Fibroblast of peridontal ligament (primary cell): Measurements from ENCODE around the gene PNMA8B.
"Not testable (repeated sequence)": the region's sequence is repeated elsewhere in the genome, so short reads cannot be mapped to it uniquely, and the experiment has no call there.

Experiments
- DNase-seq: peaks from one replicate; pipeline ENCODE4 v3.0.0-alpha.2; 2010; ENCODE audit errors: extremely low read depth

PNMA8B gene

DNA sequence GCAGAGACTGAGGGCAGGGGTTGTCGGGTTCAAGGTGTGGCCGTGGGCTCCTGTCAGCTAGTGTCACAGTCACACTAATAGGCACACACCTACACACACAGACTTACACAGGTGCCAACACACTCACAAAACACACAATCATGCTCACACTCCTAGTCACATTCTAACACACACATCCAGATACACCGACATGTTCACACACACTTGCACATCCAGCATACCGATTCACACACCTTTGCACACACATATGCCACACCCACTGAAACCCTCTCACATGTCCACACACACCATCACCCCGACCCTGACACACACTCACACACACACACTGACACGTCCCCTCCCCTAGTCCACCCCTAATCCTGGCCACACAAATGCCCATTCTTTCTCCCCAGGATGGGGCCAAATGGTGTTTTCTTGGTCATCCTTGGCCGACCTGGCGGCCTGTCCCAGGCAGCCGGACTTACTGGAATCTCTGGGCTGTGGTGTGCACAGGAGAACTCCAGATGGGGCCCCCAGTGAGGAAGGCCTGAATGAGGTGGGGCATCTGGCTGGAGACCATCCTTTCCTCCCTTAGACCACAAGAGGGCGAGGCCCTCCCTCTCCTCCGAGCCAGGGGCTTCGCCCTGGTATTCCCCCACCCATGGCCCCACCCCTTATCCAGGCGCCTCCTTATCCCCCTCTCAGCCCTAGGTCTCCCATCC is 19.1 kb upstream of the PNMA8B start:
- DNase-seq = no peak

DNA sequence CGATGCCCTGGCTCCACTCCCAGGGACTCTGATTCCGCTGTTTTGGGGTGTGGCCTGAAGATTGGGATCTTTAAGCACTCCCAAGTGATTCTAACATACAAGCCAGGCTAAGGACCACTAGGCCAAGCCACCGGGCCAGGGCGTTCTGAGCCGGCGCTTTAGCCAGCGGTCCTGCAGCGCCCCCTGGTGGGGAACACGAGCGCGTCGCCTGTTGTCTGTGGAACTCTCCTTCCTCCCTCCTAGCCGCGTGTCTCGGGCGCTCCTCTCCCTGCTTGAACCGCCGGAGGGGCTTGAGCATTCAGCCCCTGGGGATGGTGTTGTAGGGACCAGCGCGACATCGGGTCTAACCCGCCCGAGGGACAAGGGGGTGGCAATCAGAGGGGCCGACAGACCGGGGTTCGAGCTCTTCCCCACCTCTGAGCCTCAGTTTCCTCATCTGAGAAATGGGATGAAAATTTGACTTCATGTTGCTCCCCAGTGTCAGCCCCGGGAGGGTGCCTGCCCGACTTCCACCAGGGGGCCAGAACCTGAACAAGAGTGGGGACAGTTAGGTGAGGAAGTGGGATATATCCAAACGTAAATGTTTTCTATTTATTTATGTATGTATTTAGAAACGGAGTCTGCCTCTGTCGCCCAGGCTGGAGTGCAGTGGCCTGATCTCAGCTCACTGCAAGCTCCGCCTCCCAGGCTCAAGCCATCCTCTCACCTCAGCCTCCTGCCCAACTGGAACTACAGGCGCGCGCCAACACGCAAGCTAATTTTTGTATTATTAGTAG is 18.0 kb upstream of the PNMA8B start:
- DNase-seq = peak; percentile 74

DNA sequence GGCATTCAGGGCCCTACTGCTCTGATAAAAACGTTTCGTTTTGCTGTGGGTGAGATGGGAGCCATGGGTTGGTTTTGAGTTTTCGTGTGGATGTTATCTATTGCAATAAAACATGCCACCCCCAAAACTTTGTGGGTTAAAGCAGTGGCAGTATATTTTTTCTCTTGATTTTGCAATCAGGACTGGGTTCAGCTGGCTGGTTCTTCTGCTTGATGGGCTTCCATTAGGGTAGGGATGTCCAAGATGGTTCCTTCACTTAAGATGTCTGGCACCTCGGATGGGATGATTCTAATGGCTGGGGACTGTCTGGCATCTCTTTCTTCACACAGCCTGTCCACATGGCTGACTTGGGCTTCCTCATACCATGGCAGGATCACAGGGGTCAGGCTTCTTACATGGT is 15.6 kb upstream of the PNMA8B start:
- DNase-seq = no peak

DNA sequence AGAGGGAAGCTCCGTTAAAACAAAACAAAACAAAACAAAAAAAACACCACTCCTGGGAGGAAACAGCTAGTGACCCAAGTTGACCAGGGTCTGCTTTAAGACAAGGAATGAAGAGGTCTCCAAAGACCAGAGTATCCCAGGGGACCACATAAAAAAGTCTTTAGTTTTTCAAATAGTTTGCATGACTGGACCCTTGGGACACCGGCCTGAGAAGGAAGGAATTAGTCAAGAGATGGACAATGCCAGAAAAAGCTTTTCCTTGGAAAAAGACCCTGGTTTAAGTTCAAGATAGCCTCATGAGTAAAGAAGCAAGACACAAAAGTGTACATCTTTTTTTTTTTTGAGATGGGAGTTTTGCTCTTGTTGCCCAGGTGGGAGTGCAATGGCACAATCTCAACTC is 12.5 kb upstream of the PNMA8B start:
- no peak for DNase-seq

DNA sequence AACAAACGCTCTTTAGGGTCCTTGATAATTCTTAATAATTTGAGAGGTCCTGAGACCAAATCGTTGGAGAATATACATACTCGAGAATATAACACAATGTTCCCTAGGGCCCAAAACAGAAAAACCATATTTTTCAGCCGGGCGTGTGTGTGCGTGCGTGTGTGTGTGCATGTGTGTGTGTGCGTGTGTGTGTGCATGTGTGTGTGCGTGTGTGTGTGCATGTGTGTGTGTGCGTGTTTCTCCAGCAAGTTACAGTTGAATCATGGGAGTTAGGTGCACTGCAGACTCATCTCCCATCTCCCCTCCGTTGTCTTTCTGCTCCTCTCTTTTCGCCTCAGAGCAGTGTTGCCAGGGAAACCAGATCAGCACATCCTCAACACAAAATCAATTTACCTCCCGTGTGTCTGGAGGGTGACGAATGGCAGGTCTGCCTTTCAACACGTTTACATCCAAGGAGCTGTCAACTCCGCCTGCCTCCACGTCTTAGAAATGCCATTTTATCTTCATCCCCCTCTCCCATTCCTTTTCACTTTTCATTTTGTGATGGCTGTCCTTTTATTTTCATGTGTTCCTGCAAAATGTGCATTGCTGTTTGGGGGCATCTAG is 8.3 kb upstream of the PNMA8B start:
- no peak for DNase-seq

DNA sequence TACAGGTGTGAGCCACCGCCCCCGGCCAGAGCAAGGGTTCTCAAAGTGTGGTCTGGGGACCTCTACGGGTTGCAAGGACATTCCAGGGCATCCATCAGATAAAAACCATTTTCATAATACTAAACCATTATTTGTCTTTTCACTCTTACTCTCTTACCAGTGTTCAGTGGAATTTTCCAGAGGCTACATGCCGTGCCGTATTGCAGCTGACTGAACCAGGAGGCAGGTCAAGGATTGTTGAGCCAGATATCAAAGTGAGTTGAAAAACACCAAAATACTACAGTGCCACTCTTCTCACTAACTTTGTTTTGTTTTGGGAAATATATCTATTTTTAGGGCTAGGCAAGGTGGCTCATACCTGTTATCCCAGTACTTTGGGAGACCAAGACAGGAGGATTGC is 7.2 kb upstream of the PNMA8B start:
- no peak for DNase-seq

DNA sequence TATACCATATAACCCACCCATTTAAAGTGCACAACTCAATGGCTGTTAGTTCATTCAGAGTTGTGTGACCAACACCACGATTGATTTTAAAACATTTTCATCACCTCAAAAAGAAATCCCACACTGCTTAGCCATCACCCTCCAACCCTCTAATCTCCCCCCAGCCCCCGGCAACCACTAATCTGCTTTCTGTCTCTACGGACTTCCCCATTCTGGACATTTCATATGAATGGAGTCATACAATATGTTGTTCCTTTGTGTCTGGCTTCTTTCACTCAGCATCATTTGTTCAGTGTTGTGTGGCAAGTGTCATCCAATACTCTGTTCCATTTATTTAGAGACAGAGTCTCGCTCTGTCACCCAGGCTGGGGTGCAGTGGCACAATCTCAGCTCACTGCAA is 4.0 kb upstream of the PNMA8B start:
- DNase-seq = no peak

DNA sequence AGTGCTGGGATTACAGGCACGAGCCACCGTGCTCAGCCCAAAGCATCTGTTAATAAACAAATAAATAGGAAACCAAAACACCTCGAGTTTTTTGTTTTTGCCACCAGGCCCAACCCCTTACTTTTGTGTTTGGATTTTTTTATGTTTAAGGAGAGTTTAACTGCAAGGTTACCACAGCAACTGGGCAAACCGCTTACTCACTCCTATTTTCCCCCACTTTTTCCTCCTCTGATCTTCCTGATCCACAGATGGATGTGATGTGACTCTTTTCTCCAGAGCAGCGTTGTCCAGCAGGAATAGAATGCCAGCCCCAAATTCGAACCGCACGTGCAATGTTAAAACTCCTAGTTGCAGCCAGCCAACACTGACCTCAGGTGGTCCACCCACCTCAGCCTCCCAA is 2.1 kb upstream of the PNMA8B start:
- peak; percentile 24 for DNase-seq

DNA sequence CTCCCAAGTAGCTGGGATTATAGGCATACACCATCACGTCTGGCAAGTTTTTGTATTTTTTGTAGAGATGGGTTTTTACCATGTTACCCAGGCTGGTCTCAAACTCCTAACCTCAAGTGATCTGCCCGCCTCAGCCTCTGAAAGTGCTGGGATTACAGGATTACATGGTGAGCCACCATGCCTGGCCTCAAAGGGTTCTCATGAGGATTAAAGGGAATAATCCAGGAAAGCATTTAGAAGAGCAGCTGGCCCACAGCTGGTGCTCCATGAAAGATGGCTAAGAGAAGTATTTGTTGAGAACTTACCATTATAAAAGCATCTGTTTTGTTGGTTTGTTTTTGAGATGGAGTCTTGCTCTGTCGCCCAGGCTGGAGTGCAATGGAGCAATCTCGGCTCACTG is 1.2 kb upstream of the PNMA8B start:
- DNase-seq = not testable (repeated sequence)

DNA sequence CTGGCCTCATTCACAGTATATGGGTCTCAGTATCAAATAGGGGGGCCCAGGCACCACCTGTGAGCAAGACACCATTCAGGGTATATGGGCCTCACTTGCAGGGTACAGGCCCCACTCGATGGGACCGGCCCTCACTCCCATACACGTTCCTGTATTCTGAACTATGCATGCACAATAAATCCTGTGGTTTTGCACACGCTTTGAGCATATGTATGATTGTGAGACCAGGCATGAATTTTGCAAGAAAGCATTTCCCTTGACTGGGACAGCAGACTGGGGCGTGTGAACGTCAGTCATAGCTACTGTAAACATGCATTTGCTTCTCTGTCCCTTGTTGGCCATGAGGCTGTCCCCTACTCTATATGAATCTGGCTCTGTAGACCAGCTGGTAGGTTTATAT is 637 bp upstream of the PNMA8B start:
- DNase-seq = no peak

DNA sequence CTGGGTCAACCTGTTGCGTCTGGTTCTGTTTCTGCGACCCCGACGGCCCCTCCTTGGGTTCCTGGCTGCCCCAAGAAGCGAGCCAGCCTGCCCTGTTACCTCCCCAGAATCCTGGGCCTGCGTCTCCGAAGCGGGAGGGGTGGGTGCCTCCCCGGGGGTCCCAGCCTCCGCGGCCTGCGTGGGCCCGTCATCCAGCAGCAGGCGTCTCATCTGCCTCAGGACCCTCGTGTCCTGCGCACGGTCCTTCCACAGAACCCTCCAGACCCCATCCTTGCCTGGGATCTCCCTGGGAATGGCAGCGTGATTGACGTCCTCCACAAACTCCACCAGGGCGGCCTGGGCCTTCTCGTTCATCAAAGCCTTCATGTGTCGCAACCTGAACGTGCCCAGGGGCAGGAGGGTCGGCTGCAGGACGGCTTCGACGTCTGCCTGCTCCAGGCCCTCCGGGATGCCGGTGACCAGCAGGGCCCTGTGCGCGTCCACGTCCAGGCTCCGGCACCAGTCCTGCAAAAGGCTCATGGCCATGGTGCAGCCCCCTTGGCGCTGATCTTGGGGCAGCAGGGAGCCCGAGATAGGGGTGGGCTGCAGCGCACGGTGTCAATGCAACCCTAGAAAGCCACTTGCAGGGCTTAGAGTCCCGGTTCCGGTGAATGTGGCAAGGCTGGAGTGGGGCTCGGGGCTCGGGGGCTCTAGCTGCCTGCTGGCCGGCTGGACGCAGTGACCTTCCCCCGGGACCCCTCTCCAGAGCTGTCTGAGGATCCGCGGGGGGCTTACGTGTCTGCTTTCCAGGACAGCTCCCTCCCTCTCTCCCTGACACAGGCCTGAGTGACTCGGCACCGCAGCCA is 504 bp downstream of the PNMA8B start:
- no peak for DNase-seq

DNA sequence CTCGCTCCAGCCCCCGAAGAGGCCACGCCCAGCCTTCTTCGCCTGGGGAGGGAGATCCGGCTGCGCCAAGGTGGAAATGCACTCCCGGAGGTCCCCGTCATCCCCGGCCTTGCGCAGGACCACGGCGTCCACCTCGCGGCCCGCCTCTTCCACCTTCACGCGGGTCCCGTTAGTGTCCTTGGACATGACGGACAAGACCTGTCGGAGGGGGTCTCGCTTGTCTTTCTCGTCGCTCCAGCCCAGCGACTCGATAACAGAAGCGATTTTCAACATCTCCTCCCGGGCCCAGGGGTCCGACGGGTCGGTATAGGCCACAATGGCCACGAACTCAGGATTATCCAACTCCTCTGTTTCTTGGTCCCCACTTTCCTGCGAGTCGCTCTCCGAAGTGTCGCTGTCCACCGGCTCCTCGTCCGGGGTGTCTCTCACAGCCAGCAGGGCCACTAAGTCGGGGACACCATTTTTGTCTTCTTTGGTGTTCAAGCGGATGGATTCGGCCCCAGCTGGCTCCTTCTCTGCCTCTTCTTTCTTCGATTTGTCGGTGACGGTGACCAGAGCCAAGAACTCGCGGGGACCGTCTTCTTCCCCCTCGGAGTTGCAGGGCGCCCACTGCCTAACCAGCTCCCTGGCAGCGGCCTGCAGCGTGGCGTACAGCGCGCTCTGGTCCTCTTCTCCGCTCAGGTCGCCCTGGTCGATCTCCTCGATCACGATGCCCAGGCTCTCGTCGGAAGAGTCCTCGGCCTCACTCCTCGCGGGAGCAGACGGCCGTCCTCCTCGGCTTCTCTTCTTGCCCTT is 1.3 kb downstream of the PNMA8B start:
- DNase-seq = no peak

DNA sequence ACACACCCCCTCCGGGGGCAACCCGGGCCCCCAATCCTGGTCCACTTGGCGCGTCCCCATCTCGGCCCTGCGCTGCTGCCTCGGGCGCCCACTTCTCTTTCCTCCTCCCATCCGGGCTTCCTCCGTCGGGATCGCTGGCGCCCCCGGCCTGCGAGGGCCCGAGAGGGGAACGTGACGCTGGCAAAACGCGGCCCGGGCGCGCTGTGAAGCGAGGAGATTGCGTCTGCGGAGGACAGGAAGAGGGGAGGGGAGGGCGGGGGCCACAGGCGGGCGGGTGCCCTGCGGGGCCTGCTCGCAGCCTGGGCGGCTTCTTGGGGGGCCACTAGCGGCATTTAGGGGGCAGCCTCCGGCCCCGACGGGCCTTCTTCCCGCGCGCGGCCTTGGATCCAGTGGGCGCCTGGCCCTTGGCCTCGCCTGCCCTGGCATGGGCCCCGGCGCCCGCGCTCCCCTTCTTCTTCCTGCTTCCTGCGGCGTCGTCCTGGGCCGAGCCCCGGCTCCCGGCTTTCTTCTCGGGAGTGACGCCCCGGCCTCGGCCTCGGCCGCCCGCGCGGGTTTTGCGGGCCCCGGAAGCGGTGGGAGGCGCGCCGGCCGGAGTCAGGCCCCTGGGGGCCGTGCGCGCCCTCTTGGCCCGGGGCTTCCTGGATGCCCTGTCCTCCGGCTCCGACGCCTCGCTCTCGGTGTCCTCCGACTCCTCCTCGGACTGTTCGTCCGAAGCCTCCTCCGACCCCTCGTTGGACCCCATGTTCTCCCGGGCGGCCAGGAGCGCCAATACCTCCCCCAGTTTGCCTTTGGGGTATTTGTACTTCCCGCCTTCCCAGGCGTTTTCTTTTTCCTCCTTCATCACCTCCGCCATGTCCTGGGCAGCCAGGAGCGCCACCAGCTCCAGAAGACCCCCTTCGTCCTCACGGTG is 2.2 kb downstream of the PNMA8B start:
- no peak for DNase-seq

DNA sequence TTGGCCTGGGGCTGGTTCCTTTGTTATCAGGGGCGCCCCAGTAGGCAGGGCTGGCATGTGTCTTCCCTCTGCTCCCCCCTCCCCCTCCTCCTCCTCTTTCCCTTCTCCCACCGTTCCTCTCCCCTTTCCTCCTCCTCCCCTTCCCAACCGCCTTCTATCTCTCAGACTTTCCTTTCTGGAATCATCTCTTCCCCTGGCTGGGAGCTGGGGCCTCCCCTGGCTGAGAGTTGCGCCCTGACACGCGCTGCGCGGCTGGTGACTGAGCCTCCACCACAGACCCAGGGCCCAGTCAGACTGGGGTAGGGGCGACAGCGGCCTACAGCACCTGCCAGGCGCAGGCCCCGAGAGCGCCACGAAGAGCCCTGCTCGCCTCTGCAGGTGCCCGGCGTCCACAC is 2.8 kb downstream of the PNMA8B start:
- no peak for DNase-seq

DNA sequence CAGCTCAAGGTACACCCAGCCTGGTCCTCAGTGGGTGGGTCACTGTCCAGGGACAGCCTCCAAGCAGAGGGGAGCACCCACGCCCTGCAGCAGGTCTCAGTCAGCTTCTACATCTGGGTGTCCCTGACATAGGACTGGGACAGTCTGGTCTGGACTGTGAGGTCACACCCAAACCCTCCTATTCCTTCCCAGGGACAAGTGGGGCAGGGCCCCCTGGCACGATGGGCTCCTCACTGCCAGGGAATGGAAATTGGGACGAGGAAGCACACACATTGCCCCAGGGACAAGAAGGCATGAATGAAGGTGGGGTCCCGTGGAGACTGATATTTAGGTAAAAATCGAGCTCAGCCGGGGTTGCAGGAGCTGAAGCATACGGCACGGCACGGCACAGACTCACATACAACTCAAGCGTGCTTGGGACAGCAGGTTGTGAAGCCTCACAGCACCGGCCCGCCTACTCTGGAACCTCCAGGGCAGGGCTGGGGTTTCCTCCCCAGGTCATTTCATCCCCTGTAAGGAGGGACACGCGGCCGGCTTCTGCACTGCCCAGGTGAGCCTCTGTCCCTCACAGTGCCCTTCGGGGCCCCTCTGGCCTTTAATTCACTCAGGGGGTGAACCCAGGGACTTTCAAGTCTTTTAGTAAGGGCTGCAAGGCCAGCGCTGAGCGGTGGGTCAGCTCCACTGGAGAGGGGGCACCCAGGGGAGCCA is 3.5 kb downstream of the PNMA8B start:
- no peak for DNase-seq

DNA sequence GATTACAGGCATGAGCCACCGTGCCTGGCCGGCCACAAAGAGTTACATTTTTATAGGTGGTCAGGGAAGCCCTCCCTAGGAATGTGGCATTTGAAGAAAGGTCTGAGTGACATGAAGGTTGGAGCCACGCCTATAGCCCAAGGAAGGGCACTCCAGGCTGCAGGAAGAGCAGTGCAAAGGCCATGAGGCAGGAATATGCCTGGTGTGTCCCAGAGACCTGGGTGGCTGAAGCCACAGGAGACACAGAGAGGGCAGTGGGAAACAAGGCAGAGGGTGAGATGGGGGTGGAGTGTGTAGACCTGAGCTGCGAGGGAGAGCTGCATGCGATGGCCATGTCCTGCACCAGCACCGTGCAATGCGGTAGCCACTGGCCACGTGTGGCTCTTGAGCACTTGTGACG is 4.9 kb downstream of the PNMA8B start:
- no peak for DNase-seq

DNA sequence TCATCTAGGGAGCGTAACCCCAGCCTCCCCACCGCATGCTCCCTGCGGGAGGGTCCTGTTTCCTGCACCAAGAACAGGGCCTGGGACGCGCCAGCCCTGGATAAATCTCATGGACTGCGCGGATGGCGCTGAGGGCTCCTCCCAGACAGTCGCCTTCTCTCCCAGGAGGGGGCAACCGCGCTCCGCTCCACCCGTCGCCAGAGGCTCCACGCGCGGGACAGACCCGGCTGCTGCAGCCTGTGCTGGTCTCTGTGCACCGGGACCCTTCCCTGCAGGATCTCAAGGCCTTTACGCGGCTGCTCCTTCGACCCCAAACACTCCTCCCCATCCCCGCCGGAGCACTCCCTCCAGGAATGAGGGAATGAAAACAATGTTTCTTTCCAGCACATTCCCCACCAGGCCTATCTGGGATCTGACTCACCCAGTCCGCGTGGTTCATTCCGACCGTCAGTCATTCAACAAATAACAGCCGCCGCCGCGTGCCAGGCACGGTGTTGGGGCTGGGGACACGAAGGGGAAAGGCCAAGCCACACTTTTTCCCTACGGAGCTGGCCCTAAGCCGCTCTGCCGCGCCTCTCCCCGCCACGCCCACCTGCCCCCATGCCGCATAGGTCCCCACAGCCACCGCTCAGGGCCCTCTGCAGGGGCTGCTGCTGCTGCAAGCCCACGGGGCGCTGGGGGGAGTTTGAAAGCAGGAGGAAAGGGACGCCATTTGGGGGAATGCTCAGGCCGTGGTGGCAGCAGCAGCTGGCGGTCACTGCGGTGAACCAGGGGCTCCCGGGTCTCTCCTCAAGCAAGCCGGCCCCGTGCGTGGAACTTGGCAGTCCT is 6.0 kb downstream of the PNMA8B start:
- peak; percentile 50 for DNase-seq

DNA sequence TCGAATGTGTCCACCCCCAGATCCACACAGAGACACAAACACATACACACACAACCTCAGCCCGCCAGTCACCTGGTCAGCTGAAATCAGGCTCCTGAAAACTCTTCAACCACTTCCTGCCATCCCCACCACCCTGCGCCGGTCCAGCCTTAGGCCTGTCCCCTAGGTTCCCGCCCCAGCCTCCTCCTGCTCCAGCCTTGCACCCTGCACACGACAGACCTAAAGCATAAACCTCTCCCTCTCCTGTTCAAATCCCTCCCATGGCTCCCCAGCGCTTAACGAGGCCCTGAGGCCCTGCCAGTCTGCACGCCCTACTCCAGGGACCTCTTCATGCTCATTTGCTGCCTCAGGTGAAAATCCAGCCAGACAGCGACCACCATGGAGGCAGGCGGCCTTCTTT is 7.1 kb downstream of the PNMA8B start:
- no peak for DNase-seq
